Measurements from ENCODE around the gene IFI6. TPM values are rescaled to one million over a fixed set of nuclear protein-coding genes. Genes with fewer than 3 reads are reported as not detected.

Gene IFI6
- total RNA-seq, 1 experiment from 2014 or later: 4.3 TPM

DNA sequence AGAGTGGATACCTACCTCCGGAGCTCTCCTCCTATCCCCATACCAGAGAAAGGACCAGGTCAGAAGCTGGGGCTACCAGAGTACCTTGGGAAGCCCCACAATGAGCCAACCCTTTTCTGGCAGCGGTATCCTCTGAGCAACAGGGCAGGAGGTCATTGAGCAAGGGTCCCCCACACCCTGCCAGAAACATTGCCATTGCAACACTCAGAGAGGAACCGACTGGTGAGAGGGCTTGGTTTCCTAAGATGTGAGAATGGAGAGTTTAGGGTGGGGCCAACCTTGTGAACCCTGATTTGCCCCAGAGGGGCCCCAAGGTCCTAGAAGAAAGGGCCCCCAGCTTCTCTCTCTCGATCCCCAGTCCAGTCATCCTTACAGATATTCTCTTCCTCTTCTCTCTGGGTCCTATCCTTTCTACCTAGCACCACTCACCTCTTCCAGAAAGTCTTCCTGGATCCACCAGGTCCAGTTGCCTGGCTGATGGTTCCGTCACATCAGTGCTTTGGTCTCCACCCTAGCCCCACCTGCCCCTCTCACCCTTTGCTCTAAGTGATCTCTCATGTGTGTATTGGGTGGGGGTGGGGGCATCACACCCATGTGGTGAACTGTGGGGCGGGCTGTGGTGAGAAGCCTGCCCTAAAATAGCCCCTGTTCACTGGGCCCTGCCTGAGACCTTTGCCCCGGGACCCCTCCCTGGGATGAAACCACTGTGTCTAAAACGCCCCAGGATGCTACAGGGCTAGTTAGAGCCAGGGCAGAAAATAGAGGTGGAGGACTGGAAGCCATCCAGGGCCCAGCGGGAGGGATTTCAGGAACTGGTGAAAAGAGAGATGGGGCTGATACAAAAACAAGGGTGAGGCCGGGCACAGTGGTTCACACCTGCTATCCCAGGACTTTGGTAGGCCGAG lies 45.7 kb downstream of the IFI6 start:
- no peak overlapping the region for H3K14ac ChIP-seq (ENCODE audit: insufficient read depth, low read length)
- H3K27me3 Mint-ChIP-seq (ENCODE audit: low read depth): no peaks in the 10 kb centered on the region
- no peak overlapping the region for H3K9ac ChIP-seq (ENCODE audit: extremely low read depth, insufficient read length, low read length)
- peaks cover 9% of the 10 kb centered on the region; the same call in 1 of the 2 replicates for H3K4me1 ChIP-seq (ENCODE audit: insufficient read depth, low read length)
- H3K9me3 ChIP-seq (ENCODE audit: control insufficient read depth, low read depth, low read length): no peaks in the 10 kb centered on the region
- H2BK20ac ChIP-seq (ENCODE audit: low read depth, low read length, poor library complexity, severe bottlenecking): no peak overlapping the region
- H4K8ac ChIP-seq (replicated peaks; ENCODE audit: insufficient read length, low read depth, low read length): no peak overlapping the region
- no peak overlapping the region for H4K5ac ChIP-seq (ENCODE audit: insufficient read length, low read depth, low read length)
- H2BK15ac ChIP-seq (ENCODE audit: low read depth, low read length): no peak overlapping the region
- no peak overlapping the region for H3K4me3 Mint-ChIP-seq
- no peak overlapping the region for H3K18ac ChIP-seq (ENCODE audit: insufficient read length, low read depth, low read length)
- no peaks in the 10 kb centered on the region; a peak in 1 of 5 replicates for H3K9me3 Mint-ChIP-seq
- no peaks in the 10 kb centered on the region for H3K79me1 ChIP-seq (ENCODE audit: insufficient read depth, low read depth, low read length, poor library complexity, severe bottlenecking)
- H2BK12ac ChIP-seq (ENCODE audit: insufficient read length, low read depth, low read length): no peak overlapping the region
- no peaks in the 10 kb centered on the region for H3K79me2 ChIP-seq (ENCODE audit: insufficient read depth, low read length)
- no peak overlapping the region for H2BK5ac ChIP-seq (ENCODE audit: insufficient read length, low read length)
- no peak overlapping the region for H3K27ac Mint-ChIP-seq
- no peak overlapping the region for H4K91ac ChIP-seq (ENCODE audit: insufficient read length, low read depth, low read length)
- no peak overlapping the region for H3K23ac ChIP-seq (ENCODE audit: insufficient read length, low read depth, low read length)
- TF ChIP-seq, protein P1, sequence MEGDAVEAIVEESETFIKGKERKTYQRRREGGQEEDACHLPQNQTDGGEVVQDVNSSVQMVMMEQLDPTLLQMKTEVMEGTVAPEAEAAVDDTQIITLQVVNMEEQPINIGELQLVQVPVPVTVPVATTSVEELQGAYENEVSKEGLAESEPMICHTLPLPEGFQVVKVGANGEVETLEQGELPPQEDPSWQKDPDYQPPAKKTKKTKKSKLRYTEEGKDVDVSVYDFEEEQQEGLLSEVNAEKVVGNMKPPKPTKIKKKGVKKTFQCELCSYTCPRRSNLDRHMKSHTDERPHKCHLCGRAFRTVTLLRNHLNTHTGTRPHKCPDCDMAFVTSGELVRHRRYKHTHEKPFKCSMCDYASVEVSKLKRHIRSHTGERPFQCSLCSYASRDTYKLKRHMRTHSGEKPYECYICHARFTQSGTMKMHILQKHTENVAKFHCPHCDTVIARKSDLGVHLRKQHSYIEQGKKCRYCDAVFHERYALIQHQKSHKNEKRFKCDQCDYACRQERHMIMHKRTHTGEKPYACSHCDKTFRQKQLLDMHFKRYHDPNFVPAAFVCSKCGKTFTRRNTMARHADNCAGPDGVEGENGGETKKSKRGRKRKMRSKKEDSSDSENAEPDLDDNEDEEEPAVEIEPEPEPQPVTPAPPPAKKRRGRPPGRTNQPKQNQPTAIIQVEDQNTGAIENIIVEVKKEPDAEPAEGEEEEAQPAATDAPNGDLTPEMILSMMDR (conservative IDR thresholded peaks at IDR 0.05): no peak
- no peaks in the 10 kb centered on the region for H3K23me2 ChIP-seq (ENCODE audit: insufficient read length, low read depth, low read length, poor library complexity, severe bottlenecking)
- no peak overlapping the region for H2BK120ac ChIP-seq (ENCODE audit: low read depth, low read length, poor library complexity, severe bottlenecking)
- no peak overlapping the region for H3T11ph ChIP-seq (ENCODE audit: low read length)
- no peak overlapping the region for H3K56ac ChIP-seq (ENCODE audit: insufficient read length, low read depth, low read length)
- peaks cover 31 to 36% of the 10 kb centered on the region in 2 experiments for H3K4me1 Mint-ChIP-seq
- no peak overlapping the region for H3K27ac ChIP-seq (ENCODE audit: insufficient read length, low read depth, low read length)
- H2AFZ ChIP-seq (ENCODE audit: low read length): no peak overlapping the region
- no peaks in the 10 kb centered on the region for H3K36me3 Mint-ChIP-seq (ENCODE audit: insufficient read depth in 1 of 3, low read depth in 3 of 3)
- H3K4me2 ChIP-seq (ENCODE audit: insufficient read depth, insufficient read length, low read length): no peak overlapping the region
- WGBS (ENCODE audit: extremely low coverage, insufficient read length, low lambda C conversion rate): no CpG with 5 or more reads among the region's 11 CpGs
- H2AK5ac ChIP-seq (ENCODE audit: insufficient read length, low read length): no peak overlapping the region
- no peaks in the 10 kb centered on the region for H4K20me1 ChIP-seq (ENCODE audit: control insufficient read depth, insufficient read depth, insufficient read length)
- no peak for DNase-seq
- H3K27me3 ChIP-seq (ENCODE audit: insufficient read depth, low read length): no peaks in the 10 kb centered on the region
- H3K4ac ChIP-seq (ENCODE audit: low read depth, low read length): no peak overlapping the region

All from H9 (cell line).